ENCODE results near the gene RIF1.

RIF1 gene

DNA sequence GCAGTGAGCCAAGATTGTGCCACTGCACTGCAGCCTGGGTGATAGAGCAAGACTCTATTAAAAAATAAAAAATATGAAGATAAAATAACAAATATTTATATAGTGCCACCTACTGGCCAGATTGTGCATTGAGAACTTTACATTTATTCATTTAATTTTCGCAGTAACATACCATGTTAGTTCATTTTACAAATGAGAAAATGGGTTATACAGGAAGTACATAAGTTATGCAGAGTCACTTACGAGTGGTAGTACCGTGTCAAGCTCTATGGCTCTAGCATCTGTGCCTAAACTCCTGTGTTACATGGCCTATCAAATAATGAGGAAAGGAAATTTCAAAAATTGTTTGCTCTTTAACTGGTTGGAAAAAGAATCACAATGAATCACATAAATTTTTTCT is 27.9 kb downstream of the RIF1 start:
- TF ChIP-seq, protein P1, sequence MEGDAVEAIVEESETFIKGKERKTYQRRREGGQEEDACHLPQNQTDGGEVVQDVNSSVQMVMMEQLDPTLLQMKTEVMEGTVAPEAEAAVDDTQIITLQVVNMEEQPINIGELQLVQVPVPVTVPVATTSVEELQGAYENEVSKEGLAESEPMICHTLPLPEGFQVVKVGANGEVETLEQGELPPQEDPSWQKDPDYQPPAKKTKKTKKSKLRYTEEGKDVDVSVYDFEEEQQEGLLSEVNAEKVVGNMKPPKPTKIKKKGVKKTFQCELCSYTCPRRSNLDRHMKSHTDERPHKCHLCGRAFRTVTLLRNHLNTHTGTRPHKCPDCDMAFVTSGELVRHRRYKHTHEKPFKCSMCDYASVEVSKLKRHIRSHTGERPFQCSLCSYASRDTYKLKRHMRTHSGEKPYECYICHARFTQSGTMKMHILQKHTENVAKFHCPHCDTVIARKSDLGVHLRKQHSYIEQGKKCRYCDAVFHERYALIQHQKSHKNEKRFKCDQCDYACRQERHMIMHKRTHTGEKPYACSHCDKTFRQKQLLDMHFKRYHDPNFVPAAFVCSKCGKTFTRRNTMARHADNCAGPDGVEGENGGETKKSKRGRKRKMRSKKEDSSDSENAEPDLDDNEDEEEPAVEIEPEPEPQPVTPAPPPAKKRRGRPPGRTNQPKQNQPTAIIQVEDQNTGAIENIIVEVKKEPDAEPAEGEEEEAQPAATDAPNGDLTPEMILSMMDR (conservative IDR thresholded peaks at IDR 0.05) = peak; percentile 68
- TF ChIP-seq ZFX (IDR thresholded peaks at IDR 0.05) = no peak
- H3K27ac ChIP-seq = no peak overlapping the region

DNA sequence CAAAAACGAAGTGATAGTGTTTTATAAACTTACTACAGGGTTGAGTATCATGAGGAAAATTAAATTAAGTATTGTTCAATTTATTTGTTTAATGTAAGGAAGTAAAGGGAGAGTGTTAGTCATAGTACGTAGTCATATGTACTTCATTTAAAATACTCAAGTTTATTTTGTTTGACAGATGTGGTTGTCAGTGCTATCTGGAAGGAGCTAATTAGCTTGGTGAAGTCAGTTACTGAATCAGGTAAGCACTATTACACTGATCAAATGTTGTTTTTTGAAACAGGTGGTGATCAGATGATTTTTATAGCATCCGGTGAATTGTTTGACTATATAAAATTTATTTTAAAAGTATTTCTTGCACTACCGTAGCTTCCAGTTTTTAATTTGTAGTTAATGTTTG is 28.8 kb downstream of the RIF1 start:
- TF ChIP-seq, protein P1 (conservative IDR thresholded peaks at IDR 0.05) = no peak
- no peak for TF ChIP-seq ZFX (IDR thresholded peaks at IDR 0.05)
- no peak overlapping the region for H3K27ac ChIP-seq

DNA sequence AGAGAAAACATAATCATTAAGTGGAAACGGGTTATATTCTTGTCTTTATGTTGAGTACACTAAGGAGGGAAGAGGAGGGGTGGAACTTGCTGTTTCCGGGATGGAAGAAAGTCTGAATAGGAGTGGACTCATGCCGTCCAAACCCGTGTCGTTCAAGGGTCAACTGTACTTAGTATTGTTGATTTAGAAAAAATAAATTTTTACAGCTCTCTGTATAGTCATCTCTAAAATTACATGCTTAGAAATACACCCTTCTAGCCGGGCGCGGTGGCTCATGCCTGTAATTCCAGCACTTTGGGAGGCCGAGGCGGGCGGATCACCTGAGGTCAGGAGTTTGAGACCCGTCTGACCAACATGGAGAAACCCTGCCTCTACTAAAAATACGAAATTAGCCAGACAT is 29.4 kb downstream of the RIF1 start:
- no peak overlapping the region for H3K27ac ChIP-seq
- TF ChIP-seq, protein P1 (conservative IDR thresholded peaks at IDR 0.05) = no peak
- TF ChIP-seq ZFX (IDR thresholded peaks at IDR 0.05) = no peak

DNA sequence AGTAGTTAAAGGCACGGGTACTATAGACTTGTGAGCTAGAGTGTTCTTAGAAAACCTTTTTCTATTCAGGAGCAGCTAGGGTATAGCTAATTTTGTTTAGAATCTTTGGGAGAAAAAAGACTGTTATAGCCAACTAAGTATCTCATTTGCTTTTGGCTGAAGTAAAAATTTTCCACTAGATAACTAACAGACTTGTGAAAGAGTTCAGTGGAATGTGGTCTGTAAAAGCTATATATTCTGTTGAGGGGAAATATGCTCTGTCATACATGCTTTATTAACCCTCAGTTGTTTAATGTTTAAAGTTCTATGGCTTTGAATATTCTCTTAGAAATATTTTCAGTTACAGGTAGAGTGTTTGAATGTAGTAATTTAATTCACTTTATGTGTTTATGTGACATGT is 49.7 kb downstream of the RIF1 start:
- no peak overlapping the region for H3K27ac ChIP-seq
- TF ChIP-seq, protein P1 (conservative IDR thresholded peaks at IDR 0.05) = no peak
- TF ChIP-seq ZFX (IDR thresholded peaks at IDR 0.05) = no peak

DNA sequence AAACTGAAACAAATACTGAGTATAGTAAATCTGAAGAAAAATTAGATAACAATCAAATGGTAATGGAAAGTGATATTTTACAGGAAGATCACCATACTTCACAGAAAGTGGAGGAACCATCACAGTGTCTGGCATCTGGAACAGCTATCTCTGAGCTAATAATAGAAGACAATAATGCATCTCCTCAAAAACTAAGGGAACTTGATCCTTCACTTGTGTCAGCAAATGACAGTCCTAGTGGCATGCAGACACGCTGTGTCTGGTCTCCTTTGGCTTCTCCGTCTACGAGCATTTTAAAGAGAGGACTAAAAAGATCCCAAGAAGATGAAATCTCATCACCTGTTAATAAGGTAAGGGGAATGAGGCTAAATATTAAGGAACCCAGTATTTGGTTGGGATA is 56.1 kb downstream of the RIF1 start:
- no peak overlapping the region for H3K27ac ChIP-seq
- TF ChIP-seq, protein P1 (conservative IDR thresholded peaks at IDR 0.05) = no peak
- TF ChIP-seq ZFX (IDR thresholded peaks at IDR 0.05) = no peak

DNA sequence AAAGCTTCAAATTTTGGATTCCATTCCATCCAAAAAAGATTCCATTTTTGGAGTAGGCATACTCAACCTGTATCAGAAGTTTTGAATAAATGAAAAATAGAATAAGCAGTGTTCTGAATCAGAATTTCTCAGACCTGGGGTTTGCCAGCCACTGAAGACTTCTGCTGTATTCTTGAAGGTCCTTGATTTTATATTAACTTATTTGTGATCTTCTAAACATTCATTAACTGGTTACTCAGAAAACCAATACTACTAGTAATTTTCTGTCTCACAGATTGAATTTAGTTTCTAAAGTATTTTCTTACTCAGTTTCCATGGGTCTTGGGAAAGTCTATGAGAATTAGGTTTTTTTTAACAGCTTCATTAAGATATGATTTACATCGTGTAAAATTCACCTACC is 60.9 kb downstream of the RIF1 start:
- H3K27ac ChIP-seq = no peak overlapping the region
- no peak for TF ChIP-seq ZFX (IDR thresholded peaks at IDR 0.05)
- TF ChIP-seq, protein P1 (conservative IDR thresholded peaks at IDR 0.05) = no peak

DNA sequence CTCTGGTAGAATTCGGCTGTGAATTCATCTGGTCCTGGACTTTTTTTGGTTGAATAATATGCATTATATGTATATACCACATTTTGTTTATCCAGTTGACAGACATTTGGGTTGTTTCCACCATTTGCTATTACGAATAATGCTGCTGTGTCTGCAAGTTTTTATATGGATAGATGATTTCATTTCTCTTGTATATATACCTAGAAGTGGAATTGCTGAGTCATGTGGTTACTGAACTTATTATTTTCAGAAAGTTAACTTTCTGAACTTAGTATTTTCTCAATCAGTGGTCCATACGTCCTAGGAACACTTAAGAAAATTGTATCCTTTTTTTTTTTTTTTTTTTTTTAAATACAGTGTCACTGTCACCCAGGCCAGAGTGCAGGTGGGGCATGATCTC is 63.3 kb downstream of the RIF1 start:
- TF ChIP-seq, protein P1 (conservative IDR thresholded peaks at IDR 0.05) = no peak
- no peak for TF ChIP-seq ZFX (IDR thresholded peaks at IDR 0.05)
- no peak overlapping the region for H3K27ac ChIP-seq

All from C4-2B (cell line).